Endodermal cell (in vitro differentiated cells): ENCODE measurements around the gene ARL14. TPM values are rescaled to one million over a fixed set of nuclear protein-coding genes. Genes with fewer than 3 reads are reported as not detected.

Experiments
- DNase-seq: peaks from one replicate; pipeline ENCODE4 v3.0.0-alpha.2; 2017
- H3K27ac ChIP-seq: 2 replicates; pipeline ENCODE4 v1.5.1; 2013; ENCODE audit warnings: mild to moderate bottlenecking, low read depth, low read length, moderate library complexity
- H3K27me3 ChIP-seq: 2 replicates; pipeline ENCODE4 v1.6.1; 2013; ENCODE audit warnings: mild to moderate bottlenecking, low read length, moderate library complexity; ENCODE audit not compliant: insufficient read depth, control insufficient read depth, poor library complexity, severe bottlenecking
- H3K36me3 ChIP-seq: 2 replicates; pipeline ENCODE4 v1.7.0; 2013; ENCODE audit warnings: mild to moderate bottlenecking, low read length, moderate library complexity; ENCODE audit not compliant: control insufficient read depth, insufficient read depth
- H3K4me1 ChIP-seq: one replicate; pipeline ENCODE4 v1.7.0; 2013; ENCODE audit warnings: low read length; ENCODE audit not compliant: control insufficient read depth, insufficient read depth
- H3K4me3 ChIP-seq: 2 replicates; pipeline ENCODE4 v1.5.1; 2013; ENCODE audit warnings: mild to moderate bottlenecking, low read length, moderate library complexity
- H3K9ac ChIP-seq: 2 replicates; pipeline ENCODE4 v1.6.1; 2013; ENCODE audit warnings: mild to moderate bottlenecking, low read length, moderate library complexity; ENCODE audit not compliant: poor library complexity, severe bottlenecking; ENCODE audit errors: extremely low read depth
- H3K9me3 ChIP-seq: 2 replicates; pipeline ENCODE4 v1.6.1; 2013; ENCODE audit warnings: mild to moderate bottlenecking, low read length, moderate library complexity; ENCODE audit not compliant: control insufficient read depth
- H3K27ac Mint-ChIP-seq: 2 replicates; pipeline ENCODE4 v1.8.0; 2020; ENCODE audit warnings: mixed read lengths
- H3K27me3 Mint-ChIP-seq: 2 replicates; pipeline ENCODE4 v1.8.0; 2021; ENCODE audit warnings: mild to moderate bottlenecking, mixed read lengths; ENCODE audit not compliant: insufficient read depth
- H3K36me3 Mint-ChIP-seq: 2 replicates; pipeline ENCODE4 v1.8.0; 2020; ENCODE audit warnings: low read depth, mixed read lengths
- H3K4me1 Mint-ChIP-seq: 2 replicates; pipeline ENCODE4 v1.8.0; 2020; ENCODE audit warnings: mixed read lengths
- H3K4me3 Mint-ChIP-seq: 2 replicates; pipeline ENCODE4 v1.8.0; 2020; ENCODE audit warnings: mild to moderate bottlenecking, moderate library complexity, mixed read lengths
- H3K9me3 Mint-ChIP-seq: 2 replicates; pipeline ENCODE4 v1.8.0; 2020; ENCODE audit warnings: mild to moderate bottlenecking, mixed read lengths
- WGBS, 2 experiments: methylation state at CpG; one replicate each; pipeline versions ENCODE4 v1.1.5 to v1.1.7; 2013; ENCODE audit warnings: missing lambda C conversion rate in 2 of 2, mixed read lengths in 1 of 2; ENCODE audit not compliant: insufficient coverage in 1 of 2, insufficient read length in 1 of 2; 5-methylcytosine and 5-hydroxymethylcytosine counted together
- total RNA-seq, 2 donors: library from RNA; stranded (reverse); fragmentation: NEBNext Ultra II Directional in 1 of 2; extraction: Animal tissue kit (Norgen Biotek cat#: 25700) in 1 of 2; gene quantifications; 2 replicates in 1 of 2; 3 replicates in 1 of 2; pipeline ENCODE4 v1.2.1, GENCODE V29; 2021
- TF ChIP-seq, protein P1 (sequence below): fragments of 200-600 bp; sonication (generic); conservative IDR thresholded peaks from 2 replicates; pipeline ENCODE4 v1.5.0; 2021; ENCODE audit warnings: antibody characterized with exemption, mild to moderate bottlenecking

The ARL14 gene
- total RNA-seq, 2 donors from 2014 or later, result not detected

DNA sequence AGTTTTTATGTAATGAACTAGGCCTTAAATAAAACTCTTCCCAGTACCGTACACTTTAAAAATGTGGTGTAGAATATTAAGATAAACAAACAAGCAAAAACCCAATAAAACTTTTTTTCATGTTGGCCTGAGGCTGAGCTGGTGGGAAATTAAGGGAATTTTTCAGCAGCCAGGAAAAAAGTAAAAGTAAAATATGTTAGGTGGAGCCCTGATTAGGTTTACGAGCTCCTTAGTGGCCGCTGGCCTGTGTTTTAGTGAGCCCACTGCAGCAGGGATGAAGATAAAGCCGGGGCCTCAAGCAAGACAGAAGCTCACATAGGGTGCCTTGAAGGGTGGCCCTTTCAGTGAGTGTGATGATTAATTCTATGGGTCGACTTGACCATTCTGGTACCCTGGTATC is 16.1 kb upstream of the ARL14 start:
- TF ChIP-seq, protein P1, sequence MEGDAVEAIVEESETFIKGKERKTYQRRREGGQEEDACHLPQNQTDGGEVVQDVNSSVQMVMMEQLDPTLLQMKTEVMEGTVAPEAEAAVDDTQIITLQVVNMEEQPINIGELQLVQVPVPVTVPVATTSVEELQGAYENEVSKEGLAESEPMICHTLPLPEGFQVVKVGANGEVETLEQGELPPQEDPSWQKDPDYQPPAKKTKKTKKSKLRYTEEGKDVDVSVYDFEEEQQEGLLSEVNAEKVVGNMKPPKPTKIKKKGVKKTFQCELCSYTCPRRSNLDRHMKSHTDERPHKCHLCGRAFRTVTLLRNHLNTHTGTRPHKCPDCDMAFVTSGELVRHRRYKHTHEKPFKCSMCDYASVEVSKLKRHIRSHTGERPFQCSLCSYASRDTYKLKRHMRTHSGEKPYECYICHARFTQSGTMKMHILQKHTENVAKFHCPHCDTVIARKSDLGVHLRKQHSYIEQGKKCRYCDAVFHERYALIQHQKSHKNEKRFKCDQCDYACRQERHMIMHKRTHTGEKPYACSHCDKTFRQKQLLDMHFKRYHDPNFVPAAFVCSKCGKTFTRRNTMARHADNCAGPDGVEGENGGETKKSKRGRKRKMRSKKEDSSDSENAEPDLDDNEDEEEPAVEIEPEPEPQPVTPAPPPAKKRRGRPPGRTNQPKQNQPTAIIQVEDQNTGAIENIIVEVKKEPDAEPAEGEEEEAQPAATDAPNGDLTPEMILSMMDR, result no peak
- H3K27ac Mint-ChIP-seq, result no peak overlapping the region
- Histone ChIP-seq H3K27ac (peak overlapping the region; percentile 74), H3K4me3 (no peak overlapping the region), H3K36me3 (no peaks in the 10 kb centered on the region), H3K9me3 (no peaks in the 10 kb centered on the region), H3K4me1 (peaks cover 3% of the 10 kb centered on the region), H3K9ac (no peak overlapping the region), H3K27me3 (peaks cover 69% of the 10 kb centered on the region)
- peaks cover 5% of the 10 kb centered on the region for H3K4me1 Mint-ChIP-seq
- no peaks in the 10 kb centered on the region for H3K36me3 Mint-ChIP-seq
- DNase-seq, result no peak
- WGBS, 2 experiments, result 70 to 83% methylated on average over 2 to 4 of the region's 5 CpGs
- H3K9me3 Mint-ChIP-seq, result peaks cover 6% of the 10 kb centered on the region
- H3K4me3 Mint-ChIP-seq, result no peak overlapping the region
- H3K27me3 Mint-ChIP-seq, result peaks cover 59% of the 10 kb centered on the region

DNA sequence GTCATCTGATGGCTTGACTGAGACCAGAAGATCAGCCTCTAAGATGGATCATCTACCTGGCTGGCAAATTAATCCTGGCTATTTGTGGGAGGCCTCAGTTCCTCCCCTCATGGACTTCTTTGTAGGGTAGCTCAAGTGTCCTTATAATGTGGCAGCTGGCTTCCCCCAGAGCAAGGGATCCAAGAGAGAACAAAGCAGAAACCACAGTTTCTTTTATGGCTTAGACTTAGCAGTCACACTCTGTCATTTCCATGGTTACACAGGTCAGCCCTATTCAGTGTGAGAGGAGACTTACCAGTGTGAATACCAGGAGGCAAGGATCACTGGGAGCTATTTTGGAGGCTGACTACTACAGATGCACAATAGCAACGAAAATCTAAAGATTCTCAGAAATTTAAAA is 15.3 kb upstream of the ARL14 start:
- WGBS, 2 experiments, result 63% methylated on average over 1 of the region's 1 CpG; no CpG with 5 or more reads in 1 of the 2 experiments
- Histone ChIP-seq H3K9me3 (no peaks in the 10 kb centered on the region), H3K27ac (peak overlapping the region; percentile 87), H3K27me3 (peaks cover 63% of the 10 kb centered on the region), H3K4me1 (peaks cover 3% of the 10 kb centered on the region), H3K4me3 (no peak overlapping the region), H3K36me3 (no peaks in the 10 kb centered on the region), H3K9ac (no peak overlapping the region)
- no peak for DNase-seq
- peaks cover 11% of the 10 kb centered on the region for H3K4me1 Mint-ChIP-seq
- H3K27ac Mint-ChIP-seq, result no peak overlapping the region
- H3K27me3 Mint-ChIP-seq, result peaks cover 58% of the 10 kb centered on the region
- no peak overlapping the region for H3K4me3 Mint-ChIP-seq
- TF ChIP-seq, protein P1, result no peak
- H3K36me3 Mint-ChIP-seq, result no peaks in the 10 kb centered on the region
- H3K9me3 Mint-ChIP-seq, result peaks cover 6% of the 10 kb centered on the region

DNA sequence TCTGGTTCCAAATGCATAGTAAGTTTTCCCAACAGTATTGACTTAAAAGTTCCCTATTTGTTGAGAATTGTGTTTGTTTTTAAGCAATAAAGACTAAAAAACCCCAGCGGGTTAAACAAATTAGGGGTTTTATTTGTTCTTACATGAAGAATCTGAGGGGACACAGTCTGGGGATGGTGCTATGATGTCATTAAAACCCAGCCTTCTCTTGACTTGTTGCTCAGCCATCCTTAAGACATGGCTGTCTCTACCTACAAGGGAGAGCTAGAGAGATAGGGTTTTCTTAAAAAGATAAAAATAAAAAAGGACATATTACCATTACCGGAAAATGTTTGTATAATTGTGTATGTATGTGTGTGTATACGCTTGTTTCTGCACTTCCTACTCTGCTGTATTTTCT is 11.7 kb upstream of the ARL14 start:
- H3K9ac ChIP-seq, result no peak overlapping the region
- H3K4me3 ChIP-seq, result no peak overlapping the region
- Mint-ChIP-seq H3K27me3 (peaks cover 62% of the 10 kb centered on the region), H3K36me3 (no peaks in the 10 kb centered on the region), H3K27ac (no peak overlapping the region), H3K9me3 (no peaks in the 10 kb centered on the region), H3K4me1 (peaks cover 23% of the 10 kb centered on the region), H3K4me3 (no peak overlapping the region)
- no peak for DNase-seq
- no peaks in the 10 kb centered on the region for H3K9me3 ChIP-seq
- TF ChIP-seq, protein P1, result no peak
- peaks cover 11% of the 10 kb centered on the region for H3K4me1 ChIP-seq
- H3K27ac ChIP-seq, result no peak overlapping the region
- H3K36me3 ChIP-seq, result no peaks in the 10 kb centered on the region
- peaks cover 46% of the 10 kb centered on the region for H3K27me3 ChIP-seq
- WGBS, 2 experiments, result 92% methylated on average over 3 of the region's 3 CpGs; no CpG with 5 or more reads in 1 of the 2 experiments
